Transverse colon (tissue), 4 donors: ENCODE measurements around the gene CERK. TPM values are rescaled to one million over a fixed set of nuclear protein-coding genes. Genes with fewer than 3 reads are reported as not detected.

Source experiments
- DNase-seq: peaks from one replicate; pipeline ENCODE4 v3.0.0-alpha.2; 2019
- H3K27ac ChIP-seq, 4 donors: fragments of 200-600 bp; sonication (generic); 2 replicates each; pipeline ENCODE4 v1.5.1; 2016 to 2018; ENCODE audit warnings: inconsistent platforms in 4 of 4
- H3K27me3 ChIP-seq: fragments of 200-600 bp; sonication (generic); 2 replicates; pipeline ENCODE4 v1.5.1; 2017; ENCODE audit warnings: inconsistent platforms
- H3K36me3 ChIP-seq, 4 donors: fragments of 200-600 bp; sonication (generic); 2 replicates each; pipeline ENCODE4 v1.5.1; 2017 to 2019; ENCODE audit warnings: inconsistent platforms in 4 of 4
- H3K4me1 ChIP-seq, 4 donors: fragments of 200-600 bp; sonication (generic); 2 replicates each; pipeline ENCODE4 v1.5.1; 2017 to 2020; ENCODE audit warnings: inconsistent platforms in 4 of 4
- H3K4me3 ChIP-seq, 4 donors: fragments of 200-600 bp; sonication (generic); 1 replicate in 1 of 4; 2 replicates in 3 of 4; pipeline versions ENCODE4 v1.5.1 to v1.6.1; 2017 to 2019; ENCODE audit warnings: inconsistent platforms in 4 of 4
- H3K9me3 ChIP-seq, 2 donors: fragments of 200-600 bp; sonication (generic); 2 replicates each; pipeline ENCODE4 v1.5.1; 2017 to 2019; ENCODE audit warnings: inconsistent platforms in 2 of 2
- EP300 ChIP-seq: sonication (generic); formaldehyde crosslinking; IDR thresholded peaks from one replicate; pipeline ENCODE4 v1.6.1; 2017; ENCODE audit warnings: antibody characterized with exemption, low read depth
- POLR2A ChIP-seq: fragments of 450-650 bp; IDR thresholded peaks from one replicate; pipeline ENCODE4 v1.6.1; 2016; ENCODE audit warnings: antibody characterized with exemption, mild to moderate bottlenecking, moderate library complexity
- POLR2AphosphoS5 ChIP-seq, 3 donors: sonication (generic); formaldehyde crosslinking; IDR thresholded peaks; one replicate each; pipeline ENCODE4 v1.6.1; 2016; ENCODE audit warnings: antibody characterized with exemption in 3 of 3
- WGBS, 2 donors: methylation state at CpG; one replicate each; pipeline ENCODE4 v1.1.5; 2018; ENCODE audit warnings: low coverage in 1 of 2; 5-methylcytosine and 5-hydroxymethylcytosine counted together
- in situ Hi-C, 4 donors: fragments of 200-750 bp; cut with MboI; loops; one replicate each; pipeline versions ENCODE4 v1.15.0 to v1.15.1; 2017; ENCODE audit warnings: low sequenced_read_pairs in 3 of 4, low pct_ligation_motif_present in 1 of 4, low pct_unique_long_range_greater_than_20kb in 1 of 4
- intact Hi-C: fragments of 100-400 bp; cut with DNase I; formaldehyde crosslinking; loops from one replicate; pipeline ENCODE4 v1.15.1; 2023; ENCODE audit warnings: low total_unique reads
- total RNA-seq, 4 donors: library from RNA; depleted of rRNA; stranded (reverse); fragments of >200 nt; gene quantifications; one replicate each; pipeline ENCODE4 v1.1.0, GENCODE V29; 2016
- TF ChIP-seq, protein P1 (sequence below), 5 experiments: fragments of 200-600 bp in 3 of 5; fragments of 450-650 bp in 2 of 5; sonication (generic) in 3 of 5; IDR thresholded peaks; 1 replicate in 2 of 5; 2 replicates in 3 of 5; pipeline ENCODE4 v1.5.1; 2016 to 2017; ENCODE audit warnings: antibody characterized with exemption in 5 of 5, inconsistent platforms in 3 of 5, mild to moderate bottlenecking in 2 of 5, moderate library complexity in 1 of 5

The CERK gene
- total RNA-seq, 4 donors from 2014 or later = 13.7 to 72.2 (median 63.5) TPM

DNA sequence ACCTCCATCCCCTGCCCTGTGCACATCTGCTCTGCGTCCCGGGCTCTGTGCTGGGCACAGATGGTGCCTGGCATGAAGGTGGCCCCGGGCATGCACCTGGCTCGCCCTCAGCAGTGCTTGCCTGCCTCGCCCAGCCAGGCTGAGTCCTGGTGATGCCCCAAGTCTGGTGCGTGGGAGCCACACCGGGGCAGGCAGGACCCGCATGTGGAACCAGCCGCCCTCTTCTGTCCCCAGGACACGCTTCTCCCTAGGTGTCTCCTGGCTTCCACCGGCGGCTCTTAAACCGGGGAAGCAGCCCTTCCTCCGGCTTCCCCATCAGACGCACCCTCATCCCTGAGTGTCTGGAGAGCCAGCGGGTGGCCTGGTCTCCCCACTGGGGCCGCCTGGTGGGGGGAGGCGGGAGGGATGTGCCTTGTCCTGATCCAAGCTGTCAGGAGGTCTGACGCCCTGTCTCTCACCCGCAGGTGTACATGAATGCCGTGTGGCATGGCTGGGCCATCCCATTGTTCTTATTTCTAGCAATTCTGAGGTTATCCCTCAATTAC lies 72.8 kb downstream of the CERK start:
- DNase-seq = no peak
- TF ChIP-seq, protein P1, sequence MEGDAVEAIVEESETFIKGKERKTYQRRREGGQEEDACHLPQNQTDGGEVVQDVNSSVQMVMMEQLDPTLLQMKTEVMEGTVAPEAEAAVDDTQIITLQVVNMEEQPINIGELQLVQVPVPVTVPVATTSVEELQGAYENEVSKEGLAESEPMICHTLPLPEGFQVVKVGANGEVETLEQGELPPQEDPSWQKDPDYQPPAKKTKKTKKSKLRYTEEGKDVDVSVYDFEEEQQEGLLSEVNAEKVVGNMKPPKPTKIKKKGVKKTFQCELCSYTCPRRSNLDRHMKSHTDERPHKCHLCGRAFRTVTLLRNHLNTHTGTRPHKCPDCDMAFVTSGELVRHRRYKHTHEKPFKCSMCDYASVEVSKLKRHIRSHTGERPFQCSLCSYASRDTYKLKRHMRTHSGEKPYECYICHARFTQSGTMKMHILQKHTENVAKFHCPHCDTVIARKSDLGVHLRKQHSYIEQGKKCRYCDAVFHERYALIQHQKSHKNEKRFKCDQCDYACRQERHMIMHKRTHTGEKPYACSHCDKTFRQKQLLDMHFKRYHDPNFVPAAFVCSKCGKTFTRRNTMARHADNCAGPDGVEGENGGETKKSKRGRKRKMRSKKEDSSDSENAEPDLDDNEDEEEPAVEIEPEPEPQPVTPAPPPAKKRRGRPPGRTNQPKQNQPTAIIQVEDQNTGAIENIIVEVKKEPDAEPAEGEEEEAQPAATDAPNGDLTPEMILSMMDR (IDR thresholded peaks at IDR 0.05) = no peak
- no peak for TF ChIP-seq POLR2AphosphoS5 (IDR thresholded peaks at IDR 0.05)
- TF ChIP-seq POLR2A = no peak
- TF ChIP-seq EP300 = no peak
- H3K27ac ChIP-seq = no peak overlapping the region
- no peaks in the 10 kb centered on the region for H3K27me3 ChIP-seq
- no peaks in the 10 kb centered on the region for H3K9me3 ChIP-seq
- in situ Hi-C loops = no loop called here
- peaks cover 7 to 14% (median 11%) of the 10 kb centered on the region in 4 donors for H3K4me1 ChIP-seq
- H3K4me3 ChIP-seq = no peak overlapping the region
- H3K36me3 ChIP-seq = peaks cover 0 to 29% (median 14%) of the 10 kb centered on the region in 4 donors
- intact Hi-C loops = no loop called here
- 93 to 95% methylated on average over 10 to 20 of the region's 21 CpGs for WGBS, 2 donors

DNA sequence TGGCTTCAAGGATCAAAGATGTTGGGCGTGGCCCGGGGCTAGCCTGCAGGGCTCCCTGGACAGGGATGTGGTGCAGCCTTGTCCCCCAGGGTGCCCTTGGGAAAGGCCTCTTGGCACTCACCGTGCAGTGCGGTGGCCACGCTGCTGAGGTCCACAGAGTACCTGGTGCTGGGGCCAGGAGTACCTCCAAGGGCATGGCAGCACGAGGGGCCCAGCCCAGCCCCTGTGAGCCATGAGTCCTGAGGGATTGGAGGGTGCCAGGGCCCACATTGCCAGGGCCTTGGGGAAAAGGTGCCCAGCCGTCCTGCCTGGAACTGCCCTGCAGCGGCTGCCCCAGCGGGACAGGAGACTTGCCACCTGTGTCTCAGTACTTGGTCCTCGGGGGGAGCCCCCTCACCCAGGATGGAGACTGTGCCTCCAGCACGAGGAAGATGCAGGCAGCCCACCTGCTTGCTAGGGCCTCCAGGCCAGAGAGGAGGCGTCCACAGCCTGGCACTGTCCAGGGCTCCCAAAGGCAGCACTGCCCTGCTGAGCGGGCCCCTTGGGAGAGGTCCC lies 73.7 kb downstream of the CERK start:
- peaks cover 0 to 29% (median 14%) of the 10 kb centered on the region in 4 donors for H3K36me3 ChIP-seq
- H3K27ac ChIP-seq = no peak overlapping the region
- no peaks in the 10 kb centered on the region for H3K9me3 ChIP-seq
- intact Hi-C loops = no loop called here
- DNase-seq = no peak
- WGBS, 2 donors = 88% methylated on average over 5 of the region's 13 CpGs; no CpG with 5 or more reads in 1 of the 2 donors
- H3K4me3 ChIP-seq = no peak overlapping the region
- H3K4me1 ChIP-seq = peaks cover 14 to 19% (median 19%) of the 10 kb centered on the region in 4 donors
- TF ChIP-seq POLR2A (no peak), POLR2AphosphoS5 (IDR thresholded peaks at IDR 0.05) (no peak), EP300 (no peak)
- TF ChIP-seq, protein P1 (IDR thresholded peaks at IDR 0.05) = no peak
- in situ Hi-C loops = no loop called here
- H3K27me3 ChIP-seq = no peaks in the 10 kb centered on the region

DNA sequence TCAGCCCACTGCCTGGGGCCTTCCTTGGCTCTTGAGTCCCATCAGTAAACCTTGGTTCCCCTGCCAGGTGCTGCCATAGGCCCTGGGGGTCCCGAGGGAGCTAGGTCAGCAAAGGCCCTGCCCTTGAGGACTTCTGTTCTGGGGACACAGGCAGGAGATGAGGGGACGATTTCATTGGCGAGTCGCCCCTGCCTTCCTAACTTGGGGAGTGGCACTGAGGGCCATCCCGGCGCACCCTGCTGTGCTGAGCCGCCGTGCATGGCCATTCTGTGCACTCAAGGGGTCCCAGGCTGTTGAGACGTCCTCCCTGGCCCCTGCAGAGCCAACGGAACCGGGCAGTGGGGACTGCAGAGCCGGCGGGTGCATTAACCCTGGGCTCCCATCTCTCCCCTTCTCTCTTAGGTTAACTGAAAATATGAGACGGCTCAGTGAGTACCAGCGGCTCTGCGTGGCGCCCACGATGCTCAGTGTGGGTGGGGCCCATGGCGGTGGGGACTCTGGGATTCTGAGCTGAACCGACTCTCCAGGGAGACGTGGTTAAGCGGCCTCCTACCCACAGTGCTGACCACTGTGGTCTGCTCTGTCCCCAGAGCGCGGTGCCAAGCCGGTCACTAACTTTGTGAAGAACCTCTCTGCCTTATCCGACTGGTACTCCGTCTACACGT lies 74.5 kb downstream of the CERK start:
- DNase-seq = no peak
- Histone ChIP-seq H3K36me3 (peaks cover 0 to 26% (median 12%) of the 10 kb centered on the region in 4 donors), H3K27ac (no peak overlapping the region), H3K27me3 (no peaks in the 10 kb centered on the region), H3K9me3 (no peaks in the 10 kb centered on the region), H3K4me1 (peaks cover 14 to 20% (median 19%) of the 10 kb centered on the region in 4 donors), H3K4me3 (no peak overlapping the region)
- TF ChIP-seq, protein P1 (IDR thresholded peaks at IDR 0.05) = no peak
- TF ChIP-seq EP300 (no peak), POLR2AphosphoS5 (IDR thresholded peaks at IDR 0.05) (no peak), POLR2A (no peak)
- in situ Hi-C loops (no loop called here), intact Hi-C loops (no loop called here)
- WGBS, 2 donors = 40 to 91% methylated on average over 1 to 26 of the region's 28 CpGs

DNA sequence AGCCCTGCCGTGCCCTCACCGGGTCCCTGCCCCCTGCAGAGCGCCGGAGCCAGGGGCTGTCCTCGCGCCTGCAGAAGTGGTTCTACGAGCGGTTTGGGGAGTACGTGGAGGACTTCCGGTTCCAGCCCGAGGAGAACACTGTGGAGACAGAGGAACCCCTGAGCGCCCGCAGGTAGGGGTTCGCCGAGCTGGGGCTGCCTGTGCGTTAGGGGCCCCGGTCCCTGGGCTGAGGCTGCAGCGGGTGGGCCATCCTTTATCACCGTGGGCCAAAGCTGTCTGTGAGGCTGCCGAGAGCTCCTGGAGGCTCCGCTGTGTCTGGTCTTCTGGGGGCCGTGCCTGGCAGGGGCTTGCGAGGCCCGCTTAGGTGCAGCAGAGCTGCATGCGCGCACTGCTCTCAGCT lies 75.1 kb downstream of the CERK start:
- Histone ChIP-seq H3K27me3 (no peaks in the 10 kb centered on the region), H3K4me3 (no peak overlapping the region), H3K36me3 (peaks cover 0 to 22% (median 11%) of the 10 kb centered on the region in 4 donors), H3K4me1 (peaks cover 14 to 20% (median 19%) of the 10 kb centered on the region in 4 donors), H3K9me3 (no peaks in the 10 kb centered on the region), H3K27ac (no peak overlapping the region)
- DNase-seq = no peak
- intact Hi-C loops (no loop called here), in situ Hi-C loops (no loop called here)
- TF ChIP-seq, protein P1 (IDR thresholded peaks at IDR 0.05) = no peak
- TF ChIP-seq POLR2A (no peak), POLR2AphosphoS5 (IDR thresholded peaks at IDR 0.05) (no peak), EP300 (no peak)
- 95% methylated on average over 24 of the region's 26 CpGs; no CpG with 5 or more reads in 1 of the 2 donors for WGBS, 2 donors
